ENCODE data around the gene PDE4D. TPM values are rescaled to one million over a fixed set of nuclear protein-coding genes. Genes with fewer than 3 reads are reported as not detected.

Gene PDE4D
- polyA plus RNA-seq, 1 donor (not counting 4 experiments of a cell fraction or from before 2014, with no cell fraction given), result 3.6 TPM

GRCh38 chr5:58932057-58932612 lies 961.4 kb downstream of the PDE4D start:
- Histone ChIP-seq H3K9ac (ENCODE audit: control insufficient read depth, extremely low read depth, insufficient read depth, low read length) (no peak overlapping the region), H3K9me1 (ENCODE audit: control insufficient read depth, extremely low read depth, insufficient read depth, low read length) (no peaks in the 10 kb centered on the region), H3K36me3 (ENCODE audit: control insufficient read depth in 2 of 2, extremely low read depth in 1 of 2, insufficient read depth in 2 of 2, low read length in 2 of 2) (no peaks in the 10 kb centered on the region), H3K4me3 (ENCODE audit: control insufficient read depth in 2 of 3, extremely low read depth in 1 of 3, insufficient read depth in 2 of 3, low read depth in 1 of 3, low read length in 3 of 3) (no peak overlapping the region), H3K4me2 (ENCODE audit: control insufficient read depth, extremely low read depth, insufficient read depth, low read depth, low read length) (no peak overlapping the region), H3K27ac (ENCODE audit: control insufficient read depth, insufficient read depth, low read length) (no peak overlapping the region), H3K9me3 (ENCODE audit: control insufficient read depth, low read depth, low read length) (no peaks in the 10 kb centered on the region), H3K79me2 (ENCODE audit: control insufficient read depth, insufficient read depth, low read length) (no peaks in the 10 kb centered on the region), H2AFZ (ENCODE audit: control insufficient read depth, low read length) (no peak overlapping the region), H3K4me1 (ENCODE audit: control insufficient read depth, extremely low read depth, insufficient read depth, low read length) (no peaks in the 10 kb centered on the region), H3K27me3 (ENCODE audit: control insufficient read depth, extremely low read depth, insufficient read depth, low read length) (peaks cover 5% of the 10 kb centered on the region), H4K20me1 (ENCODE audit: control insufficient read depth, extremely low read depth, insufficient read depth, low read length) (no peaks in the 10 kb centered on the region)
- FAIRE-seq (no peak), DNase-seq (ENCODE audit: low read depth, low spot score) (no peak)
- no peak for TF ChIP-seq EZH2 (IDR thresholded peaks at IDR 0.05; ENCODE audit: low read length)
- TF ChIP-seq, protein P1, sequence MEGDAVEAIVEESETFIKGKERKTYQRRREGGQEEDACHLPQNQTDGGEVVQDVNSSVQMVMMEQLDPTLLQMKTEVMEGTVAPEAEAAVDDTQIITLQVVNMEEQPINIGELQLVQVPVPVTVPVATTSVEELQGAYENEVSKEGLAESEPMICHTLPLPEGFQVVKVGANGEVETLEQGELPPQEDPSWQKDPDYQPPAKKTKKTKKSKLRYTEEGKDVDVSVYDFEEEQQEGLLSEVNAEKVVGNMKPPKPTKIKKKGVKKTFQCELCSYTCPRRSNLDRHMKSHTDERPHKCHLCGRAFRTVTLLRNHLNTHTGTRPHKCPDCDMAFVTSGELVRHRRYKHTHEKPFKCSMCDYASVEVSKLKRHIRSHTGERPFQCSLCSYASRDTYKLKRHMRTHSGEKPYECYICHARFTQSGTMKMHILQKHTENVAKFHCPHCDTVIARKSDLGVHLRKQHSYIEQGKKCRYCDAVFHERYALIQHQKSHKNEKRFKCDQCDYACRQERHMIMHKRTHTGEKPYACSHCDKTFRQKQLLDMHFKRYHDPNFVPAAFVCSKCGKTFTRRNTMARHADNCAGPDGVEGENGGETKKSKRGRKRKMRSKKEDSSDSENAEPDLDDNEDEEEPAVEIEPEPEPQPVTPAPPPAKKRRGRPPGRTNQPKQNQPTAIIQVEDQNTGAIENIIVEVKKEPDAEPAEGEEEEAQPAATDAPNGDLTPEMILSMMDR (optimal IDR thresholded peaks at IDR 0.05 in 1 of 3, IDR thresholded peaks at IDR 0.05 in 1 of 3, conservative IDR thresholded peaks at IDR 0.05 in 1 of 3; ENCODE audit: extremely low read depth in 1 of 3, insufficient read depth in 2 of 3, low read length in 3 of 3), result no peak
- dilution Hi-C loops (cut with MboI; ENCODE audit: extremely low pct_ligation_motif_present, low sequenced_read_pairs), result no loop called here

DNA sequence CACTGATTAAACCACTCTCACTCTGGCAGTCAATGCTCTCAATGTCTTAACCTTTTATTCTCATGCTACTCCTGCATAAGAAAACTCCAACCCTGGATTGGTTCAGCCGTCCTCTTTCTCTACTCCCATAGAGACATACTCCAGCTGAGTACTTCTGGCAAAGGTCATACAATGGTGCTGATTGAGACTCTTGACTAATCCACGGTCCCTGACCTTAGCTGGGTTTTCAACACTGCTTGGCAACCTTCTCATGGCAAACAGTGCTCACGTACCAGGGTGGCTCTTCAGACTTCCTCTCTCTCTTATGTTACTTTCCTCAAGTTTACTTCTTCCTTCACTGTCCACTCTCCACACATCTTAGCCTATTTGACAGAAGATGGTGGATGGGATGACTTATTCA lies 963.0 kb downstream of the PDE4D start:
- no peak for DNase-seq (ENCODE audit: low read depth, low spot score)
- no peak for TF ChIP-seq EZH2 (IDR thresholded peaks at IDR 0.05; ENCODE audit: low read length)
- TF ChIP-seq, protein P1 (optimal IDR thresholded peaks at IDR 0.05 in 1 of 3, IDR thresholded peaks at IDR 0.05 in 1 of 3, conservative IDR thresholded peaks at IDR 0.05 in 1 of 3; ENCODE audit: extremely low read depth in 1 of 3, insufficient read depth in 2 of 3, low read length in 3 of 3), result no peak
- Histone ChIP-seq H4K20me1 (ENCODE audit: control insufficient read depth, extremely low read depth, insufficient read depth, low read length) (no peaks in the 10 kb centered on the region), H3K4me1 (ENCODE audit: control insufficient read depth, extremely low read depth, insufficient read depth, low read length) (peaks cover 2% of the 10 kb centered on the region), H2AFZ (ENCODE audit: control insufficient read depth, low read length) (no peak overlapping the region), H3K27ac (ENCODE audit: control insufficient read depth, insufficient read depth, low read length) (no peak overlapping the region), H3K79me2 (ENCODE audit: control insufficient read depth, insufficient read depth, low read length) (no peaks in the 10 kb centered on the region), H3K4me2 (ENCODE audit: control insufficient read depth, extremely low read depth, insufficient read depth, low read depth, low read length) (no peak overlapping the region), H3K9me3 (ENCODE audit: control insufficient read depth, low read depth, low read length) (no peaks in the 10 kb centered on the region), H3K9me1 (ENCODE audit: control insufficient read depth, extremely low read depth, insufficient read depth, low read length) (no peaks in the 10 kb centered on the region), H3K36me3 (ENCODE audit: control insufficient read depth in 2 of 2, extremely low read depth in 1 of 2, insufficient read depth in 2 of 2, low read length in 2 of 2) (no peaks in the 10 kb centered on the region), H3K9ac (ENCODE audit: control insufficient read depth, extremely low read depth, insufficient read depth, low read length) (no peak overlapping the region), H3K27me3 (ENCODE audit: control insufficient read depth, extremely low read depth, insufficient read depth, low read length) (peaks cover 5% of the 10 kb centered on the region), H3K4me3 (ENCODE audit: control insufficient read depth in 2 of 3, extremely low read depth in 1 of 3, insufficient read depth in 2 of 3, low read depth in 1 of 3, low read length in 3 of 3) (no peak overlapping the region)
- FAIRE-seq, result no peak
- dilution Hi-C loops (cut with MboI; ENCODE audit: extremely low pct_ligation_motif_present, low sequenced_read_pairs), result no loop called here
